K562 (cell line): ENCODE measurements around the gene POMC. TPM values are rescaled to one million over a fixed set of nuclear protein-coding genes. Genes with fewer than 3 reads are reported as not detected.

ENCODE experiments used
- ATAC-seq: fragments of 200-7000 bp; cut with Tn5 transposase; 3 replicates; pipeline ENCODE4 v1.9.1; 2020; ENCODE audit warnings: moderate library complexity
- BruUV-seq: library from RNA; stranded (reverse); fragments of 400-500 nt; replicated peaks from 2 replicates; lab custom pipeline; 2021; lab: Mats Ljungman, UMichigan
- CTCF ChIA-PET: fragments of 300-600 bp; formaldehyde crosslinking; extraction: SDS; loops from one replicate; lab custom pipeline; 2021; ENCODE audit warnings: low intra/inter-chr PET ratio; lab: Yijun Ruan, JAX
- POLR2A ChIA-PET: fragments of 300-600, 350-650 bp; sonication (Branson Sonifier 250); formaldehyde crosslinking; extraction: SDS; loops from one replicate; lab custom pipeline; 2021; ENCODE audit warnings: antibody characterized with exemption, inconsistent platforms; lab: Yijun Ruan, JAX
- DNase-seq, 4 experiments: peaks; one replicate each; pipeline versions ENCODE4 v3.0.0 to v3.0.0-alpha.2; 2011 to 2018; ENCODE audit warnings: low spot score in 3 of 4, mixed read lengths in 3 of 4; ENCODE audit errors: extremely low read depth in 1 of 4
- FAIRE-seq: peaks from 2 replicates; lab custom pipeline; 2011; peaks lifted over from hg19 to GRCh38; lab: Jason Lieb, UNC
- H2AFZ ChIP-seq: 2 replicates; pipeline ENCODE4 v1.6.0; 2011; ENCODE audit warnings: low read depth, low read length, control low read depth, inconsistent platforms
- H3K27ac ChIP-seq: fragments of 200-600 bp; 3 replicates; pipeline ENCODE4 v1.8.0; 2011; ENCODE audit warnings: low read depth, mild to moderate bottlenecking, control low read depth, inconsistent platforms, low read length, moderate library complexity, mixed read lengths; ENCODE audit errors: extremely low read depth
- H3K27me3 ChIP-seq, 2 experiments: fragments of 300-600 bp in 1 of 2; 2 replicates in 1 of 2; 3 replicates in 1 of 2; pipeline versions ENCODE4 v1.6.0 to v1.8.0; 2011; ENCODE audit warnings: inconsistent platforms in 2 of 2, low read length in 2 of 2, mild to moderate bottlenecking in 1 of 2, mixed read lengths in 1 of 2, moderate library complexity in 1 of 2; ENCODE audit not compliant: control insufficient read depth in 2 of 2, insufficient read depth in 2 of 2
- H3K36me3 ChIP-seq: fragments of 300-600 bp; 3 replicates; pipeline ENCODE4 v1.8.0; 2011; ENCODE audit warnings: mild to moderate bottlenecking, low read length, inconsistent platforms; ENCODE audit not compliant: control insufficient read depth, insufficient read depth
- H3K4me1 ChIP-seq, 2 experiments: fragments of 200-600 bp in 1 of 2; replicated peaks in 1 of 2; 2 replicates in 1 of 2; 3 replicates in 1 of 2; pipeline versions ENCODE4 v1.5.1 to v1.8.0; 2011; ENCODE audit warnings: inconsistent platforms in 2 of 2, low read length in 2 of 2, mild to moderate bottlenecking in 1 of 2, mixed read lengths in 1 of 2, moderate library complexity in 1 of 2; ENCODE audit not compliant: control insufficient read depth in 2 of 2, insufficient read depth in 2 of 2
- H3K4me2 ChIP-seq: 2 replicates; pipeline ENCODE4 v1.6.1; 2011; ENCODE audit warnings: low read length, control low read depth, inconsistent platforms, mixed read lengths; ENCODE audit not compliant: insufficient read depth
- H3K4me3 ChIP-seq: fragments of 200-600 bp; sonication (generic), shearing (Covaris generic); 2 replicates; pipeline ENCODE4 v1.5.1; 2016; ENCODE audit warnings: control low read depth, inconsistent platforms
- H3K79me2 ChIP-seq: fragments of 200-600 bp; 3 replicates; pipeline ENCODE4 v1.8.0; 2011; ENCODE audit warnings: low read length, inconsistent platforms; ENCODE audit not compliant: control insufficient read depth, insufficient read depth
- H3K9ac ChIP-seq, 2 experiments: 2 replicates each; pipeline versions ENCODE4 v1.6.0 to v1.6.1; 2011; ENCODE audit warnings: low read depth in 2 of 2, low read length in 2 of 2, control low read depth in 1 of 2, inconsistent platforms in 1 of 2, mild to moderate bottlenecking in 1 of 2, mixed read lengths in 1 of 2; ENCODE audit not compliant: insufficient read depth in 1 of 2
- H3K9me1 ChIP-seq: one replicate; pipeline ENCODE4 v1.6.0; 2011; ENCODE audit warnings: inconsistent platforms, mild to moderate bottlenecking, low read length, moderate library complexity; ENCODE audit not compliant: control insufficient read depth, insufficient read depth
- H3K9me3 ChIP-seq: replicated peaks from 2 replicates; pipeline ENCODE4 v1.5.1; 2011; ENCODE audit warnings: low read depth, low read length, inconsistent platforms; ENCODE audit not compliant: control insufficient read depth, insufficient read depth
- H4K20me1 ChIP-seq: replicated peaks from 2 replicates; pipeline ENCODE4 v1.6.1; 2011; ENCODE audit warnings: low read length, inconsistent platforms, mixed read lengths; ENCODE audit not compliant: control insufficient read depth, insufficient read depth
- COPS2 ChIP-seq: fragments of 450-650 bp; conservative IDR thresholded peaks from 2 replicates; pipeline ENCODE4 v1.6.1; 2016; ENCODE audit warnings: mild to moderate bottlenecking, moderate library complexity
- DMBX1 ChIP-seq: fragments of 250-450 bp; sonication (Bioruptor Pico); IDR thresholded peaks from 2 replicates; pipeline ENCODE4 v1.8.0; 2022; ENCODE audit warnings: inconsistent platforms, mild to moderate bottlenecking, moderate library complexity, borderline replicate concordance
- ETS2 ChIP-seq: IDR thresholded peaks from 2 replicates; pipeline ENCODE4 v1.6.1; 2016; ENCODE audit warnings: borderline replicate concordance, missing genetic modification characterization, mild to moderate bottlenecking, moderate library complexity, missing compliant biosample characterization; ENCODE audit not compliant: poor library complexity, severe bottlenecking
- HDAC2 ChIP-seq: fragments of 450-650 bp; IDR thresholded peaks from 2 replicates; pipeline ENCODE4 v1.6.1; 2016; ENCODE audit warnings: mild to moderate bottlenecking
- TFAM ChIP-seq: fragments of 250-450 bp; sonication (Bioruptor Pico); conservative IDR thresholded peaks from 2 replicates; pipeline ENCODE4 v1.5.0; 2021; ENCODE audit warnings: mild to moderate bottlenecking, moderate library complexity
- XRCC4 ChIP-seq: IDR thresholded peaks from one replicate; pipeline ENCODE4 v1.6.1; 2011; ENCODE audit not compliant: insufficient read depth, insufficient read length; ENCODE audit errors: extremely low read depth
- ZNF12 ChIP-seq: sonication (generic); formaldehyde crosslinking; IDR thresholded peaks from 2 replicates; pipeline ENCODE4 v1.4.0; 2020; ENCODE audit warnings: mild to moderate bottlenecking, missing genetic modification reagents
- ZNF354B ChIP-seq: fragments of 250-450 bp; sonication (Bioruptor Pico); IDR thresholded peaks from 2 replicates; pipeline ENCODE4 v1.4.0; 2020
- ZNF589 ChIP-seq: fragments of 200-800 bp; sonication (Bioruptor generic); IDR thresholded peaks from 2 replicates; pipeline ENCODE4 v1.6.1; 2016; ENCODE audit warnings: low read depth, missing genetic modification characterization, missing compliant biosample characterization
- WGBS: fragments of 100-300 bp; shearing (Covaris generic); methylation state at CpG from one replicate; pipeline ENCODE4 v1.1.6; 2016; ENCODE audit warnings: low coverage, mixed read lengths; ENCODE audit not compliant: insufficient coverage; ENCODE audit errors: missing lambda C conversion rate; 5-methylcytosine and 5-hydroxymethylcytosine counted together
- in situ Hi-C: fragments of 300-500 bp; cut with MboI; formaldehyde crosslinking; loops from 4 replicates; pipeline ENCODE4 v1.15.0; 2018; ENCODE audit warnings: inconsistent platforms, mixed read lengths
- intact Hi-C: fragments of 100-400 bp; cut with micrococcal nuclease; formaldehyde crosslinking; loops from 2 replicates; pipeline ENCODE4 v1.14.2; 2022
- polyA plus RNA-seq, 8 experiments: library from polyadenylated mRNA; depleted of rRNA in 4 of 8; stranded (reverse) in 5 of 8; unstranded in 3 of 8; fragments of >200 nt; fragmentation: Nextera tagmentation in 2 of 8; fragmentation: Illumina TruSeq in 1 of 8; extraction: Ambion mirVana in 2 of 8; extraction: Trizol in 1 of 8; gene quantifications; 2 replicates each; pipeline versions ENCODE4 v1.2.1 to v1.2.3, GENCODE V29; 2011 to 2014; ENCODE audit warnings: inconsistent platforms in 1 of 8, missing spikeins in 1 of 8
- total RNA-seq, 7 experiments: library from RNA; depleted of rRNA in 6 of 7; stranded (reverse); fragments of >200 nt in 6 of 7; fragmentation: Illumina TruSeq in 2 of 7; extraction: Trizol in 2 of 7; gene quantifications; 2 replicates each; pipeline versions ENCODE4 v1.2.1 to v1.2.3, GENCODE V29; 2011 to 2021; ENCODE audit warnings: low replicate concordance in 1 of 7
- TF ChIP-seq, protein P1 (sequence below): fragments of 450-650 bp; conservative IDR thresholded peaks from 2 replicates; pipeline ENCODE4 v1.6.1; 2016; ENCODE audit warnings: missing genetic modification characterization, low read depth, mild to moderate bottlenecking, control low read depth, missing compliant biosample characterization
- TF ChIP-seq, protein P2 (sequence below): fragments of 250-450 bp; sonication (Bioruptor Pico); IDR thresholded peaks from 2 replicates; pipeline ENCODE4 v1.5.0; 2021; ENCODE audit warnings: mild to moderate bottlenecking, moderate library complexity
- TF ChIP-seq, protein P3 (sequence below): fragments of 200-400 bp; formaldehyde crosslinking; IDR thresholded peaks from 2 replicates; pipeline ENCODE4 v1.6.1; 2017; ENCODE audit warnings: mild to moderate bottlenecking, low read depth, low read length, moderate library complexity

The POMC gene
- total and polyA plus RNA-seq, 9 of the 15 experiments (the other 6 are each of a cell fraction or from before 2014, with no cell fraction given), result not detected

DNA sequence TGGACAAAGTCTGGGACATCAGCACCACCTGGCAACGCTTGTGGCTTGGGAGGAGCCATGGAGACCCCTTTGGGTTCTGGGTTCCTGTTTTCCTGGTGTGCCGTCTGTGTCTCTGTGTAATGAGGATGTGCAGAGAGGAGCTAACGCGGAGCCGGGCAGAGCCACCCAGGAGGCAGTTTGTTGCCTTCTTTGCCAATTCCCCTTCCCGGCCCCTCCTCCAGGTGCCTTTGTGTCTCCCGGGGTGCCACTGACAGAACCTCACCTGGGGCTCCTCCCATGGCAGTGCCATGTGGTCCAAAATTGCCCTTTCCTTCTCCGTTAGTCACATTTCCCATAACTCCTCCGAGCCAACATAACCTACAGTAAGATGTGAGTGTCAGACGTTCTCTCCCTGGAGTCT is 13.0 kb downstream of the POMC start:
- H3K36me3 ChIP-seq, result no peaks in the 10 kb centered on the region
- BruUV-seq, result no TSS peak
- no peak overlapping the region for H3K4me3 ChIP-seq
- ChIA-PET POLR2A (interaction anchor here (1.1 to 1.5 kb wide), 2 partner anchors 8 to 13 kb away, joined by 3 read pairs; no protein-coding TSS in a partner anchor), CTCF (no interaction called here)
- H2AFZ ChIP-seq, result no peak overlapping the region
- FAIRE-seq, result no peak
- in situ Hi-C loops, result no loop called here
- no peak for ATAC-seq
- DNase-seq, result no peak
- no peak overlapping the region for H3K4me2 ChIP-seq
- no peak overlapping the region for H3K27ac ChIP-seq
- no peaks in the 10 kb centered on the region for H4K20me1 ChIP-seq
- no peaks in the 10 kb centered on the region for H3K79me2 ChIP-seq
- H3K9me3 ChIP-seq, result no peaks in the 10 kb centered on the region
- no peaks in the 10 kb centered on the region for H3K9me1 ChIP-seq
- peaks cover 25 to 73% of the 10 kb centered on the region in 2 experiments for H3K27me3 ChIP-seq
- WGBS, result 0% methylated on average over 10 of the region's 10 CpGs
- no peak overlapping the region for H3K9ac ChIP-seq
- H3K4me1 ChIP-seq, result peaks cover 0 to 3% of the 10 kb centered on the region in 2 experiments; a peak in 2 of 5 replicates
- TF ChIP-seq XRCC4 (no peak), ETS2 (tag) (no peak), HDAC2 (no peak), ZNF12 (CRISPR knock-in tag) (no peak), COPS2 (no peak), ZNF589 (no peak), ZNF354B (CRISPR knock-in tag) (no peak), TFAM (CRISPR knock-in tag) (no peak), DMBX1 (CRISPR knock-in tag) (no peak)
- TF ChIP-seq, protein P1, sequence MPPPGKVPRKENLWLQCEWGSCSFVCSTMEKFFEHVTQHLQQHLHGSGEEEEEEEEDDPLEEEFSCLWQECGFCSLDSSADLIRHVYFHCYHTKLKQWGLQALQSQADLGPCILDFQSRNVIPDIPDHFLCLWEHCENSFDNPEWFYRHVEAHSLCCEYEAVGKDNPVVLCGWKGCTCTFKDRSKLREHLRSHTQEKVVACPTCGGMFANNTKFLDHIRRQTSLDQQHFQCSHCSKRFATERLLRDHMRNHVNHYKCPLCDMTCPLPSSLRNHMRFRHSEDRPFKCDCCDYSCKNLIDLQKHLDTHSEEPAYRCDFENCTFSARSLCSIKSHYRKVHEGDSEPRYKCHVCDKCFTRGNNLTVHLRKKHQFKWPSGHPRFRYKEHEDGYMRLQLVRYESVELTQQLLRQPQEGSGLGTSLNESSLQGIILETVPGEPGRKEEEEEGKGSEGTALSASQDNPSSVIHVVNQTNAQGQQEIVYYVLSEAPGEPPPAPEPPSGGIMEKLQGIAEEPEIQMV (tag), result no peak
- TF ChIP-seq, protein P2, sequence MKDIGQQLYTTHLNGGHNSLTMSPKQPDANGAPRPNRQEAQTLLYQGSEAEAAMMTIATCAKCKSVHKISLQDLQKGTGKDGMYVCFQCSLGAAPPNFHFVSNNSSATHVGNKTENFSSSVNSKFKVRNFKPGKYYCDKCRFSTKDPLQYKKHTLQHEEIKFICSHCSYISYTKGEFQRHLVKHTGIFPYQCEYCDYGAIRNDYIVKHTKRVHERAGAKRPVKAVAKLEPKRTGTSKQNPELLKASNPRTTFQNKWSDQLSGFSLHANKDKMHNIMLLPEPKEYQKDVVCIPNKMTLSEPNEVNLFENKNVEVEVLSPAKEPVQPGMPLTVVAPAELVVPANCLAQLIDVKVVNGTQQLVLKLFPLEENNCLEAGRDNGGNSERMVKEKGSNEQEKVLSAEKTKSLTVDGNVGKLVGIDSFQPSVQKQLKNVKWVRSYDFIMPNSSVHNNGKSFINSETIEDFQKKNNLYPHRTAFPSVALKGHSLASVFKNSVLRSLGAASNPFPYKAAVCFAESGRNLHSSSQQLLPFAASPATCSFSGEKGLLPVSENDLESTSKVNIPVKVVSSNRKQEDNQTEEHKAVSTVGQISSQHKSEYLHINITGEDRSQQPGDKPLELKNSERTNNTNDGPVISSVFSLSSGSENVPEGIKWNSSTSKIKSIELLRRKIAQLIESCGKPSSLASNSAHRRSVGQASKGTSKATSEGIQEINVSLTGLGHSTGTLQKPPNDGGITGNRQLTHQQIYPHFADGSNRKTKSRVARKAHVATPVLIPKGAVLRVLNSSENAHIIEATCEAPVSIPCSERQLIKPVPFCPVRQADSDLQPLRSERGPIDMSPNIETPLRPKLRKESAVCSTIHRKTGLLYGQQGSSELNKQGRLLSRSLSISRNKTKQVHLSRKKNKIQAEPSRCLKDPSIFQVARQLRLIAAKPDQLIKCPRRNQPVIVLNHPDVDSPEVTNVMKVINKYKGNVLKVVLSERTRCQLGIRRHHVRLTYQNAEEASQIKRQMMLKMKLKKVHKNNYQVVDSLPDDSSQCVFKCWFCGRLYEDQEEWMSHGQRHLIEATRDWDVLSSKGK (CRISPR knock-in tag), result no peak
- TF ChIP-seq, protein P3, sequence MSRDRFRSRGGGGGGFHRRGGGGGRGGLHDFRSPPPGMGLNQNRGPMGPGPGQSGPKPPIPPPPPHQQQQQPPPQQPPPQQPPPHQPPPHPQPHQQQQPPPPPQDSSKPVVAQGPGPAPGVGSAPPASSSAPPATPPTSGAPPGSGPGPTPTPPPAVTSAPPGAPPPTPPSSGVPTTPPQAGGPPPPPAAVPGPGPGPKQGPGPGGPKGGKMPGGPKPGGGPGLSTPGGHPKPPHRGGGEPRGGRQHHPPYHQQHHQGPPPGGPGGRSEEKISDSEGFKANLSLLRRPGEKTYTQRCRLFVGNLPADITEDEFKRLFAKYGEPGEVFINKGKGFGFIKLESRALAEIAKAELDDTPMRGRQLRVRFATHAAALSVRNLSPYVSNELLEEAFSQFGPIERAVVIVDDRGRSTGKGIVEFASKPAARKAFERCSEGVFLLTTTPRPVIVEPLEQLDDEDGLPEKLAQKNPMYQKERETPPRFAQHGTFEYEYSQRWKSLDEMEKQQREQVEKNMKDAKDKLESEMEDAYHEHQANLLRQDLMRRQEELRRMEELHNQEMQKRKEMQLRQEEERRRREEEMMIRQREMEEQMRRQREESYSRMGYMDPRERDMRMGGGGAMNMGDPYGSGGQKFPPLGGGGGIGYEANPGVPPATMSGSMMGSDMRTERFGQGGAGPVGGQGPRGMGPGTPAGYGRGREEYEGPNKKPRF, result no peak
- intact Hi-C loops, result no loop called here
